NCI-H128 (cell line): Measurements from ENCODE around the gene CTBP2.

ENCODE experiments used
- DNase-seq: peaks from one replicate; lab custom pipeline; 2025; ENCODE audit not compliant: unreplicated experiment; lab: John Stamatoyannopoulos, UW

The CTBP2 gene

DNA sequence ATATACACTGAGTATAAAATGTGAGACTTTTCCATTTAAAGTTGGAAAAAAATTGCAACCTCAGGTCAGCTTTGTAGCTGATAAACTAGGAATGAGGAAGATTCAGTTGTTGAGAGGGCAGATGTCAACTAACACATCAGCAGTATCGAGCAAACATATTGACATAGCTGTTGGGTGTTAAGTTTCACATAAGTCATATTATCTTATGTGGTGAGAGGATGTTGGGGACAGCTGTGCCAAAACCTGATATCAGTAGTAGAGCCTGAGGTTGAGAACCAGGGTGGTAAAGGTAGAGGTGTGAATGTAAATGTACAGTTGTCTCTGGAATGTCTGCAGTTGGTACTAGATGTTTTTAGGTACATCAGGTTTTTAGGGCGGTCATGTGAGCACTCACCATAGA, 213.4 kb downstream of the CTBP2 start:
- DNase-seq: no peak

DNA sequence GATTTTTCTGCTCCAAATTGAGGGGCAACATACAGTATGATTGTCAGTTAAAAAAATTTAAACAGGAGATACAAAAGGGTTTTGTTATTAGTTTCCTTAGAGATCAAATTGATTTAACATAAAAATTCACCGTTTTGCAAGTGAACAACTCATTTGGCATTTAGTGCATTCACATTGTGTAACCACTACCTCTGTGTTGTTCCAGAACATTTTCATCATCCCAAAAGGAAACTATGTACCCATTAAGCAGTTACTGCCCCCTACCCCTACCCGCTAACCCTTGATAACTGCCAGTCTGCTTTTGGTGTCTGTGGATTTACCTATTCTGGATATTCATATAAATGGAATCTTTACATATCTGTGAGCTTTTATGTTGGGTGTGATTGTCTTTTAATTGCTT, 215.4 kb downstream of the CTBP2 start:
- DNase-seq: no peak

DNA sequence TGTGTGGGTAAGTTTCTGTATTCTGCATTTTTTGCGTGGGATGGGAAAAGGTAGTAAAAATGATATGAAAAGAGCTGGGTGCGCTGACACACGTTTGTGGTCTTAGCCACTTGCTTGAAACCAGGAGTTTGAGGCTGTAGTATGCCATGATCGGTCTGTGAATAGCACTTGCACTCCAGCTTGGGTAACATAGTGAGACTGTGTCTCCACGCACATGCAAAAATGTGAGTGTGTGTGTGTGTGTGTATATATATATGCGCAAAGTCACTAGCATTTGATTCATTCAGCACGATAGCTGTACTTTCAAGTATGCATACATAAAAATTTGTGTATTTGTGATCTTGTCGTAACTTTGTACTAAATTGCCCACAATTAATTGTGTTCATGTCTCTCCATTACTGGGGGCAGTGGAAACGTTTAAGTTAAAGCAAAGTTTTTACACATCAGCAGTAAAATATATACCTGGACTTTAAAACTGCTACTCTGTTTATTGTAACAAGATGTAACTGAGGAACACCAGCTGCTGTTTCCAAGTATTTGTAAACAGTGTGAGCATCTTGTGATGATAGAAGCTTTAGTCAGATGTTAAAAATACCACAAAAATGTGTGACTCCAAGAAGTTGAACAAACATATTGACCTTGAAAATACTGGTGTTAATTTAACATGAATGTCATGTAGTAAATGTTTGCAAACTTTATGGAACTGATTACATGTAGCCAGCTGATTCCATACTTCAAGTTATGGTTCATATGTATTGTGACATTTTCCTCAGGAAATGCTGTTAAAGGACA, 216.9 kb downstream of the CTBP2 start:
- DNase-seq: no peak

DNA sequence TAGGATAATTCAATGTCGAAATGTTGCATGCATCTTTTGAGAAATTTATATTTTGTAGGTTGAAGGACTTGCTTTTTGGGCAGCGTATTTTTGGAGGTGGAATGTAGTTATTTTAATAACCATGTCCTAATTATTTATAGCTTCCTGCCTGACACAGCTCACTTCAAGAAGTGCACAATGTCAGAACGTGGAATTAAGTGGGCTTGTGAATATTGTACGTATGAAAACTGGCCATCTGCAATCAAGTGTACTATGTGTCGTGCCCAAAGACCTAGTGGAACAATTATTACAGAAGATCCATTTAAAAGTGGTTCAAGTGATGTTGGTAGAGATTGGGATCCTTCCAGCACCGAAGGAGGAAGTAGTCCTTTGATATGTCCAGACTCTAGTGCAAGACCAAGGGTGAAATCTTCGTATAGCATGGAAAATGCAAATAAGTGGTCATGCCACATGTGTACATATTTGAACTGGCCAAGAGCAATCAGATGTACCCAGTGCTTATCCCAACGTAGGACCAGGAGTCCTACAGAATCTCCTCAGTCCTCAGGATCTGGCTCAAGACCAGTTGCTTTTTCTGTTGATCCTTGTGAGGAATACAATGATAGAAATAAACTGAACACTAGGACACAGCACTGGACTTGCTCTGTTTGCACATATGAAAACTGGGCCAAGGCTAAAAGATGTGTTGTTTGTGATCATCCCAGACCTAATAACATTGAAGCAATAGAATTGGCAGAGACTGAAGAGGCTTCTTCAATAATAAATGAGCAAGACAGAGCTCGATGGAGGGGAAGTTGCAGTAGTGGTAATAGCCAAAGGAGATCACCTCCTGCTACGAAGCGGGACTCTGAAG, 217.8 kb downstream of the CTBP2 start:
- no peak for DNase-seq

DNA sequence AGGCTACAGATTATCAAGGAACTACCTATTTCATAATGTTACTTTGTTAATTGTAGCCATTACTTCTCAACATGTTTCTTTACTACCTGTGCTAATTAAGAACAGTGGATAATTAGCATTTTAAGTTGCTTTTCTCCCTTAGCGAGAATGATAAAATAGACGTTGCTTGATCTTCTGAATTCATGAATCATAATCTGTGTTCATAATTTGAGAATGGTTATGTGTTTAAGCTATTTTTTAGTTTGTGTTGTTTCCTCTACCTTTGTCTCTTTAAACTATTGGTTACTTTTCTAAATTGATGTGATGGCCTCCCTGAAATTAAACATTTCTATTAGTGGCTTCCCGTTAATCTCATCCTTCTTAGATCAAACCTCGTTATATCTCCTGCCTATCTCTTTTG, 218.5 kb downstream of the CTBP2 start, which contains the start of gene ZRANB1:
TSS of gene ZRANB1 (plus strand) at position 301 of the 400 bp plus-strand sequence. CDS start 371 bp downstream, outside the sequence.
- DNase-seq: no peak

DNA sequence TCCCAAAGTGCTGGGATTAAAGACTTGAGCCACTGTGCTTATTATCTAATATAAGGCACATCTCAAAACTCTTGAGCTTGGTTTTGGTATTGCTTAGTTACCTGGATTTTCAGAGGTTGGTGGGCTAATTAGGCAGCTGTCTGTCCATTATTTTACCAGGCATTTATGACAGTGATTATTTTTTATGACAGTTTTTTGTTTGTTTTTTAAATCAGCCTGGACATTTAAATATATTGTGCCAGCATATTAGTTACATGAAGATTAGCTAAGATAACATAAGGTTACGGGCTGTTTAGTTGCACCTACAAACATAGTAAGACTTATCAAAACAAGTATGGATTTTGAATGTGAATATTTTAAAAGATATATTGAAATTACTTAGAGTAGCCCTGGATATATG, 221.1 kb downstream of the CTBP2 start:
- no peak for DNase-seq

DNA sequence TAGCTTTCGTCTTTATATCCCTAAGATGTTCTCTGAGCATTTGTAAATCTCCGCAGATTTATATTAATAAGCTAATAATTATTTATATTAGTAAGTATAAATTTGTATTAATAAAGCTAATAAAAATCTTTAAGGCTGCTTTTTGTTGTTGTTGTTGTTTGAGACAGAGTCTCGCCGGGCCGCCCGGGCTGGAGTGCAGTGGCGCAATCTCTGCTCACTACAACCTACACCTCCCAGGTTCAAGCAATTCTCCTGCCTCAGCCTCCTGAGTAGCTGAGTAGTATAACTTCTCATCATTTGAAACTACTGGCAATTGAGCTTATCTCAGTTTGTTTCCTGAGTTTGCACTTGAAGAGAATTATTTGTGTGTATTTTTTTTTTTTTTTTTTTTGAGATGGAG, 223.6 kb downstream of the CTBP2 start:
- DNase-seq: no peak

DNA sequence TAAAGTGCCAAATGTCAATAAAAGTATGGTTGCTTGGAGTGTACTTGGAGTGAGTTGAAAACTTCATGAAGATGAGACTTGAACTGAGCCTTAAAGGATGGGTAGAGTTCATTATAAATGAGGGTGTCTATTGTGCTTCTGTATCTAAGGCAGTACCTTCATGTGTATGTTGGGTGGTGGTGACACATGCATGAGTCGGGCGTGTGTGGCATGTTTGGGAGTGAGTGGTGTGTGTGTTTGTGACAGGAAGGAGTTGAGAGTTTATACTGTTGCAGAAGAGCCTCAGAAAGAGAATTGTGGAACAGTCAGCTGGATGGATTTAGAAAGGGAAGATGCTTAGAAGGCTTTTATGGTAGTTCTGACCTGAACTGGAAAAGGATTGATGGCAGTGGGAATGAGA, 224.4 kb downstream of the CTBP2 start:
- DNase-seq: no peak
